ENCODE results near the gene MAPK4. TPM values are rescaled to one million over a fixed set of nuclear protein-coding genes. Genes with fewer than 3 reads are reported as not detected.

Gene MAPK4
- total RNA-seq, 4 donors from 2014 or later, result 0.26 to 2.8 (median 0.77) TPM

Other genes starting within 250 kb of the MAPK4 start
- 1 to 10 TPM in 1 of 4 donors, under 1 TPM in 1, not detected in 2; 0.73 to 5.5 TPM for gene SKA1, start 185.0 kb upstream of the MAPK4 start, total RNA-seq

All from uterus (tissue), 4 donors.